AG09319 (cell line): ENCODE data around the gene NGEF.

Experiments used
- DNase-seq: peaks from one replicate; pipeline ENCODE4 v3.0.0-alpha.2; 2010; ENCODE audit warnings: low read depth; ENCODE audit errors: extremely low read depth
- TF ChIP-seq, protein P1 (sequence below): IDR thresholded peaks from 2 replicates; pipeline ENCODE4 v1.5.1; 2011; ENCODE audit warnings: low read depth, mild to moderate bottlenecking, inconsistent platforms, low read length, moderate library complexity

Gene NGEF

GRCh38 chr2:233017947-233018346, 4.9 kb upstream of the NGEF start:
- TF ChIP-seq, protein P1, sequence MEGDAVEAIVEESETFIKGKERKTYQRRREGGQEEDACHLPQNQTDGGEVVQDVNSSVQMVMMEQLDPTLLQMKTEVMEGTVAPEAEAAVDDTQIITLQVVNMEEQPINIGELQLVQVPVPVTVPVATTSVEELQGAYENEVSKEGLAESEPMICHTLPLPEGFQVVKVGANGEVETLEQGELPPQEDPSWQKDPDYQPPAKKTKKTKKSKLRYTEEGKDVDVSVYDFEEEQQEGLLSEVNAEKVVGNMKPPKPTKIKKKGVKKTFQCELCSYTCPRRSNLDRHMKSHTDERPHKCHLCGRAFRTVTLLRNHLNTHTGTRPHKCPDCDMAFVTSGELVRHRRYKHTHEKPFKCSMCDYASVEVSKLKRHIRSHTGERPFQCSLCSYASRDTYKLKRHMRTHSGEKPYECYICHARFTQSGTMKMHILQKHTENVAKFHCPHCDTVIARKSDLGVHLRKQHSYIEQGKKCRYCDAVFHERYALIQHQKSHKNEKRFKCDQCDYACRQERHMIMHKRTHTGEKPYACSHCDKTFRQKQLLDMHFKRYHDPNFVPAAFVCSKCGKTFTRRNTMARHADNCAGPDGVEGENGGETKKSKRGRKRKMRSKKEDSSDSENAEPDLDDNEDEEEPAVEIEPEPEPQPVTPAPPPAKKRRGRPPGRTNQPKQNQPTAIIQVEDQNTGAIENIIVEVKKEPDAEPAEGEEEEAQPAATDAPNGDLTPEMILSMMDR, result no peak
- no peak for DNase-seq

DNA sequence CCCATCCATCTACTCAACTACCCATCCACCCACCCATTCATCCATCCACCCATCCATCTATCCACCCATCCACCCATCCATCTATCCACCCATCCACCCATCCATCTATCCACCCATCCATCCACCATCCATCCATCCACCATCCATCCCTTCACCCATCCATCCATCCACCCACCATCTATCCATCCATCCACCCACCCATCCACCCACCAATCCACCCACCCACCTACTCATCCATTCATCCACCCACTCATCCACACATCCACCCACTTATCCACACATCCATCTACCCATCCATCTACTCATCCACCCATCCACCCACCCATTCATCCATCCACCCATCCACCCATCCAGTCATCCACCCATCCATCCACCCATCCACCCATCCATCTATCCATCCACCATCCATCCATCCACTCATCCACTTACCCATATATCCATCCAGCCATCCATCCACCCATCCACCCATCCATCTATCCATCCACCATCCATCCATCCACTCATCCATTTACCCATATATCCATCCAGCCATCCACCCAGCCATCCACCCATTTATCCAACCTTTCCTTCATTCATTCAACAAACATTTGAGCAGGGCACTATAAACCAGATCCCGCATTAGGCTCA, 2.1 kb upstream of the NGEF start:
- TF ChIP-seq, protein P1, result no peak
- no peak for DNase-seq

- TF ChIP-seq, protein P1, result no peak
- DNase-seq, result no peak
Measured at GRCh38 chr2:233013650-233014049, 594 bp upstream of the NGEF start.

DNA sequence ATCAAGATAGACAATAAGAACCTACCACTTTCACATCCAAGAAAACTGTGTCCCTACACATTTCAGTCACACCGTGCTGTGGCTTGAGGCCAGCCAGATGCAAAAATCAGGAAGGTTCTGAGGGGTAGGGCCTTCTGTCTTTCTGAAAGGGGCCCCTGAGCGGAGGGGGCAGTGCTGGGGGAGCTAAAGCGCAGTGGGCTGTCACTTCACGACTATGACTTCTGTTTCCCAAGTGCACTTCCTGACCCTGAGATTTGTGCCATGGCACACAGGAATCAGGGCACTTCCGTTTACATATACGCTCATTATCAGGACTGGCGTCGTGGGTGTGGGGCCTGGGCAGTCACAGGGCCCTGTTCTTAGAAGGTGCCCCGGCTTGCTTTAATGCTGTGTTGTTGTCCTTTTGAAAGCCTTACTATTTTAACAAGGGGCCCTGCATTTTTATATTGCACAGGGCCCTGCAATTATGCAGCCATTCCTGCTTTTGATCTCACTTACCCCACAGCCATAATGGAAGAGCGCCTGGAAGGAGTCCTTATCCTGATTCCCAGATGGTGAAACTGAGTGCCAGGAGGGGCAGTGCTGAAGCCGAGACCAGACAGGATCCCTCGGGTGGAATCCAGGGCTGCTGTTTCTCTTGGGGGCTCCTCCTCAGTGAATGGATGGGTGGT, 620 bp downstream of the NGEF start:
- no peak for DNase-seq
- TF ChIP-seq, protein P1, result no peak

DNA sequence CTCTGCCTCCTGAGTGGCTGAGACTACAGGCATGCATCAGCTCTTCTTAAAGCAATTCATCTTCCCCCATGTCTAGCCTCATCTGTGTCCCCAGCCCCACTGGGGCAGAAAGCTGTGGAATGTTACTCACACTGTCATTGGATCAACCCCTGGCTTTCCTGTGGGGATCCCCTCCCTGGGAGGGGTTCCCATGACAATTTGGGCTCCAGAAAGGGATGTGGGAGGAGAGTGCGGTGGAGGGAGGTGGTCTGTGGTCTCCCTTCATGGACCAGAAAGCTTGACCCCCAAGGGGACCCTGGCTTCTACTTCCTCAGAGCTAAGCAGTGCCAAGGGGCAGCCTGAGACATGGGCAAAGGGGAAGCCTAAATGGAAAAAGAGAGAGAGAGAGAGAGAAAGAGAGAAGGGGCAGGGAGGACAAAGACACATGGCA, 1.3 kb downstream of the NGEF start:
- DNase-seq, result no peak
- TF ChIP-seq, protein P1, result no peak

DNA sequence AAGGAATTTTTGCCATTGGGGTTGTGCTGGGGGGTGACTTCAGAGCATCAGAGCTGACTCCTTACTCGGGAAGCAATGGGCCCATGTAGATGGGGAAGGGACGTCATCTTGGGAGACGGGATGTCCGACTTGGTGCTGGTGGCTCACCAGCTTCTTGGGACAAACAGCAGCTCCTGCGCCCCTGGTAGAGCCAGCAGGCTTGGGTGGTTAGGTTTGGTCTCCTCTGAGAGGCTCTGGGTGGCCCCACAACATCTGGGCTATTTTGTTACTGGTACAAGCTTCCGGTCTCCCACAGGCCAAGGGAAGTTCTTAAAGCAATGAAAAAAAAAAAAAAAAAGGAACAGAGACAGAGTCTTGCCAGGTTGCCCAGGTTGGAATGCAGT, 1.8 kb downstream of the NGEF start:
- DNase-seq, result no peak
- TF ChIP-seq, protein P1, result no peak

GRCh38 chr2:233010569-233011267, 2.3 kb downstream of the NGEF start:
- no peak for DNase-seq
- TF ChIP-seq, protein P1, result no peak
